ENCODE results near the gene POLN.
"Not testable (repeated sequence)": the region's sequence is repeated elsewhere in the genome, so short reads cannot be mapped to it uniquely, and the experiment has no call there.

The POLN gene

GRCh38 chr4:2036866-2037265 is 205.1 kb downstream of the POLN start:
- Histone ChIP-seq H3K9me3 (ENCODE audit: severe bottlenecking) (no peaks in the 10 kb centered on the region), H3K36me3 (ENCODE audit: low read depth) (no peaks in the 10 kb centered on the region), H3K27me3 (ENCODE audit: insufficient read depth, poor library complexity, severe bottlenecking) (peaks cover 34% of the 10 kb centered on the region), H3K27ac (ENCODE audit: poor library complexity, severe bottlenecking) (no peak overlapping the region), H3K4me1 (ENCODE audit: insufficient read depth, poor library complexity, severe bottlenecking) (no peaks in the 10 kb centered on the region), H3K4me3 (ENCODE audit: severe bottlenecking) (no peak overlapping the region)
- ATAC-seq (ENCODE audit: low read depth), result no peak
- DNase-seq (ENCODE audit: low spot score), result no peak
- TF ChIP-seq CTCF (IDR thresholded peaks at IDR 0.05; ENCODE audit: poor library complexity, severe bottlenecking), result no peak

- H3K27ac ChIP-seq (ENCODE audit: poor library complexity, severe bottlenecking), result no peak overlapping the region
- no peak for DNase-seq (ENCODE audit: low spot score)
- no peak overlapping the region for H3K4me3 ChIP-seq (ENCODE audit: severe bottlenecking)
- ATAC-seq (ENCODE audit: low read depth), result no peak
- H3K36me3 ChIP-seq (ENCODE audit: low read depth), result no peaks in the 10 kb centered on the region
- no peaks in the 10 kb centered on the region for H3K4me1 ChIP-seq (ENCODE audit: insufficient read depth, poor library complexity, severe bottlenecking)
- no peak for TF ChIP-seq CTCF (IDR thresholded peaks at IDR 0.05; ENCODE audit: poor library complexity, severe bottlenecking)
- no peaks in the 10 kb centered on the region for H3K9me3 ChIP-seq (ENCODE audit: severe bottlenecking)
- peaks cover 30% of the 10 kb centered on the region for H3K27me3 ChIP-seq (ENCODE audit: insufficient read depth, poor library complexity, severe bottlenecking)
These were observed 205.6 kb downstream of the POLN start for GRCh38 chr4:2036327-2036726.

- peaks cover 37% of the 10 kb centered on the region for H3K27me3 ChIP-seq (ENCODE audit: insufficient read depth, poor library complexity, severe bottlenecking)
- not testable (repeated sequence) for H3K36me3 ChIP-seq (ENCODE audit: low read depth); H3K27ac ChIP-seq (ENCODE audit: poor library complexity, severe bottlenecking); H3K4me3 ChIP-seq (ENCODE audit: severe bottlenecking); DNase-seq (ENCODE audit: low spot score); H3K4me1 ChIP-seq (ENCODE audit: insufficient read depth, poor library complexity, severe bottlenecking); ATAC-seq (ENCODE audit: low read depth); H3K9me3 ChIP-seq (ENCODE audit: severe bottlenecking)
These were observed 210.8 kb downstream of the POLN start for GRCh38 chr4:2031161-2031560.

GRCh38 chr4:2027120-2027519 is 214.8 kb downstream of the POLN start:
- H3K4me3 ChIP-seq (ENCODE audit: severe bottlenecking); ATAC-seq (ENCODE audit: low read depth); H3K36me3 ChIP-seq (ENCODE audit: low read depth); H3K27ac ChIP-seq (ENCODE audit: poor library complexity, severe bottlenecking); H3K9me3 ChIP-seq (ENCODE audit: severe bottlenecking); H3K4me1 ChIP-seq (ENCODE audit: insufficient read depth, poor library complexity, severe bottlenecking); DNase-seq (ENCODE audit: low spot score): not testable (repeated sequence)
- H3K27me3 ChIP-seq (ENCODE audit: insufficient read depth, poor library complexity, severe bottlenecking), result peaks cover 36% of the 10 kb centered on the region

- no peak for ATAC-seq (ENCODE audit: low read depth)
- Histone ChIP-seq H3K27ac (ENCODE audit: poor library complexity, severe bottlenecking) (no peak overlapping the region), H3K27me3 (ENCODE audit: insufficient read depth, poor library complexity, severe bottlenecking) (peaks cover 47% of the 10 kb centered on the region), H3K9me3 (ENCODE audit: severe bottlenecking) (no peaks in the 10 kb centered on the region), H3K36me3 (ENCODE audit: low read depth) (no peaks in the 10 kb centered on the region), H3K4me1 (ENCODE audit: insufficient read depth, poor library complexity, severe bottlenecking) (no peaks in the 10 kb centered on the region), H3K4me3 (ENCODE audit: severe bottlenecking) (no peak overlapping the region)
- no peak for DNase-seq (ENCODE audit: low spot score)
- TF ChIP-seq CTCF (IDR thresholded peaks at IDR 0.05; ENCODE audit: poor library complexity, severe bottlenecking), result no peak
These were observed 216.1 kb downstream of the POLN start for GRCh38 chr4:2025817-2026216.

- ATAC-seq (ENCODE audit: low read depth) (no peak), DNase-seq (ENCODE audit: low spot score) (no peak)
- no peaks in the 10 kb centered on the region for H3K4me1 ChIP-seq (ENCODE audit: insufficient read depth, poor library complexity, severe bottlenecking)
- no peak for TF ChIP-seq CTCF (IDR thresholded peaks at IDR 0.05; ENCODE audit: poor library complexity, severe bottlenecking)
- no peak overlapping the region for H3K4me3 ChIP-seq (ENCODE audit: severe bottlenecking)
- H3K9me3 ChIP-seq (ENCODE audit: severe bottlenecking), result no peaks in the 10 kb centered on the region
- peaks cover 47% of the 10 kb centered on the region for H3K27me3 ChIP-seq (ENCODE audit: insufficient read depth, poor library complexity, severe bottlenecking)
- H3K27ac ChIP-seq (ENCODE audit: poor library complexity, severe bottlenecking), result no peak overlapping the region
- H3K36me3 ChIP-seq (ENCODE audit: low read depth), result no peaks in the 10 kb centered on the region
These were observed 217.2 kb downstream of the POLN start for GRCh38 chr4:2024683-2025082.
